Mesothelial cell of epicardium (in vitro differentiated cells): Measurements from ENCODE around the gene INSC. TPM values are rescaled to one million over a fixed set of nuclear protein-coding genes. Genes with fewer than 3 reads are reported as not detected.

Experiments used
- DNase-seq, 2 experiments: peaks; one replicate each; pipeline ENCODE4 v3.0.0; 2021; ENCODE audit warnings: low spot score in 2 of 2; ENCODE audit not compliant: unreplicated experiment in 2 of 2
- H3K27ac Mint-ChIP-seq: 2 replicates; pipeline ENCODE4 v1.8.0; 2021; ENCODE audit warnings: mixed read lengths
- H3K27me3 Mint-ChIP-seq: 2 replicates; pipeline ENCODE4 v1.8.0; 2021; ENCODE audit warnings: low read depth, mixed read lengths
- H3K36me3 Mint-ChIP-seq: 2 replicates; pipeline ENCODE4 v1.8.0; 2021; ENCODE audit warnings: mixed read lengths
- H3K4me1 Mint-ChIP-seq: 2 replicates; pipeline ENCODE4 v1.8.0; 2021; ENCODE audit warnings: mixed read lengths
- H3K4me3 Mint-ChIP-seq: 2 replicates; pipeline ENCODE4 v1.8.0; 2021; ENCODE audit warnings: mild to moderate bottlenecking, moderate library complexity, mixed read lengths
- H3K9me3 Mint-ChIP-seq: 2 replicates; pipeline ENCODE4 v1.8.0; 2021; ENCODE audit warnings: mixed read lengths
- CTCF ChIP-seq: fragments of 200-600 bp; sonication (generic); IDR thresholded peaks from one replicate; pipeline ENCODE4 v1.5.0; 2021; ENCODE audit warnings: antibody characterized with exemption; ENCODE audit not compliant: unreplicated experiment
- total RNA-seq: library from RNA; stranded (reverse); gene quantifications from 3 replicates; pipeline ENCODE4 v1.2.1, GENCODE V29; 2021

The INSC gene
- total RNA-seq, 1 donor from 2014 or later: not detected

GRCh38 chr11:15139096-15139770 is 24.5 kb downstream of the INSC start:
- no peak for TF ChIP-seq CTCF
- Mint-ChIP-seq H3K4me1 (no peaks in the 10 kb centered on the region), H3K27me3 (peaks cover 21% of the 10 kb centered on the region), H3K36me3 (no peaks in the 10 kb centered on the region), H3K4me3 (no peak overlapping the region), H3K9me3 (peaks cover 4% of the 10 kb centered on the region), H3K27ac (no peak overlapping the region)
- no peak for DNase-seq

GRCh38 chr11:15139958-15140659 is 25.4 kb downstream of the INSC start:
- no peak for TF ChIP-seq CTCF

GRCh38 chr11:15141381-15141780 is 26.7 kb downstream of the INSC start:
- TF ChIP-seq CTCF: no peak
- no peak for DNase-seq
- Mint-ChIP-seq H3K27ac (no peak overlapping the region), H3K4me1 (no peaks in the 10 kb centered on the region), H3K4me3 (no peak overlapping the region), H3K9me3 (peaks cover 4% of the 10 kb centered on the region), H3K36me3 (no peaks in the 10 kb centered on the region), H3K27me3 (peaks cover 19% of the 10 kb centered on the region)

More at GRCh38 chr11:15139958-15140659, 25.4 kb downstream of the INSC start:
- no peaks in the 10 kb centered on the region for H3K36me3 Mint-ChIP-seq
- H3K9me3 Mint-ChIP-seq: peaks cover 4% of the 10 kb centered on the region
- peaks cover 19% of the 10 kb centered on the region for H3K27me3 Mint-ChIP-seq
- no peaks in the 10 kb centered on the region for H3K4me1 Mint-ChIP-seq
- no peak for DNase-seq
- H3K27ac Mint-ChIP-seq: no peak overlapping the region
- no peak overlapping the region for H3K4me3 Mint-ChIP-seq

- Mint-ChIP-seq H3K4me3 (no peak overlapping the region), H3K27me3 (peaks cover 21% of the 10 kb centered on the region), H3K4me1 (no peaks in the 10 kb centered on the region), H3K27ac (no peak overlapping the region), H3K9me3 (no peaks in the 10 kb centered on the region), H3K36me3 (no peaks in the 10 kb centered on the region)
- no peak for DNase-seq
- TF ChIP-seq CTCF: no peak
These were observed 28.1 kb downstream of the INSC start for GRCh38 chr11:15142838-15143237.

- no peaks in the 10 kb centered on the region for H3K36me3 Mint-ChIP-seq
- DNase-seq: no peak
- H3K27me3 Mint-ChIP-seq: peaks cover 24% of the 10 kb centered on the region
- H3K4me3 Mint-ChIP-seq: no peak overlapping the region
- H3K9me3 Mint-ChIP-seq: no peaks in the 10 kb centered on the region
- TF ChIP-seq CTCF: no peak
- H3K27ac Mint-ChIP-seq: no peak overlapping the region
- H3K4me1 Mint-ChIP-seq: no peaks in the 10 kb centered on the region
These were observed 29.1 kb downstream of the INSC start for GRCh38 chr11:15143855-15144254.
